Colonic mucosa (tissue), 4 donors: Measurements from ENCODE around the gene MOCS1. TPM values are rescaled to one million over a fixed set of nuclear protein-coding genes. Genes with fewer than 3 reads are reported as not detected.

Experiments
- DNase-seq: peaks from one replicate; pipeline ENCODE4 v3.0.0-alpha.2; 2020
- H3K27ac ChIP-seq: fragments of 200-600 bp; one replicate; pipeline ENCODE4 v1.8.0; 2021
- H3K27me3 ChIP-seq: fragments of 200-600 bp; one replicate; pipeline ENCODE4 v1.8.0; 2021
- H3K36me3 ChIP-seq: fragments of 200-600 bp; one replicate; pipeline ENCODE4 v1.8.0; 2021
- H3K4me1 ChIP-seq: fragments of 200-600 bp; one replicate; pipeline ENCODE4 v1.8.0; 2021; ENCODE audit warnings: mild to moderate bottlenecking
- H3K4me3 ChIP-seq: fragments of 200-600 bp; one replicate; pipeline ENCODE4 v1.8.0; 2021
- H3K9ac ChIP-seq, 2 donors: one replicate each; pipeline ENCODE4 v1.7.0; 2013; ENCODE audit warnings: control low read depth in 2 of 2, low read depth in 2 of 2, low read length in 2 of 2
- H3K9me3 ChIP-seq: fragments of 200-600 bp; one replicate; pipeline ENCODE4 v1.8.0; 2021
- intact Hi-C: fragments of 100-400 bp; cut with DNase I; formaldehyde crosslinking; loops from one replicate; pipeline ENCODE4 v1.14.1; 2022
- total RNA-seq, 2 donors: library from RNA; stranded (reverse); fragmentation: NEBNext Ultra II Directional in 1 of 2; extraction: Animal tissue kit (Norgen Biotek cat#: 25700) in 1 of 2; gene quantifications; one replicate each; pipeline ENCODE4 v1.2.1, GENCODE V29; 2021
- TF ChIP-seq, protein P1 (sequence below): fragments of 200-600 bp; IDR thresholded peaks from one replicate; pipeline ENCODE4 v1.8.0; 2022; ENCODE audit warnings: antibody characterized with exemption, mild to moderate bottlenecking
- donor health status: healthy.
- donor health status: DM: no; HTN: no; CAD: no.
- donor health status: DM: no; HTN: no; CAD: no.

Gene MOCS1
- total RNA-seq, 2 donors from 2014 or later: 9.6 to 15.7 TPM

DNA sequence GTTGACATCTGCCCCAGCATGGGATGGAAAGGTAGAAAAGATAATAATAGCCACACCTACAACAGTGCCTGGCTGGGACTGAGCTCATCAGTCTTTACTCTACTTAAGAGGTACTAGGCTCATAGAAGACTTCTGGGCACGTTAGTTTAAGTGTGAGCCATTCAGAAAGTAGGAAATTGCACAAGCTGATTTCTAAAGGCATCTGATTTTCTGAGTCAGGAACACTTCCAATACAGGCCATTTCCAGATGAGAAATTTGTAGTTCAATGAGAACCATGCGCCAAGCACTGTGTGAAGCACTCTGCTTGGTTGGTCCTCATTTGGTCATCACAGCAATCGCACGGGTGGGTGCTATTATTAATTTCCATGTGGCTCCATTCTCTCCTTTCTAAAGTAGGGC is 42.3 kb downstream of the MOCS1 start:
- TF ChIP-seq, protein P1, sequence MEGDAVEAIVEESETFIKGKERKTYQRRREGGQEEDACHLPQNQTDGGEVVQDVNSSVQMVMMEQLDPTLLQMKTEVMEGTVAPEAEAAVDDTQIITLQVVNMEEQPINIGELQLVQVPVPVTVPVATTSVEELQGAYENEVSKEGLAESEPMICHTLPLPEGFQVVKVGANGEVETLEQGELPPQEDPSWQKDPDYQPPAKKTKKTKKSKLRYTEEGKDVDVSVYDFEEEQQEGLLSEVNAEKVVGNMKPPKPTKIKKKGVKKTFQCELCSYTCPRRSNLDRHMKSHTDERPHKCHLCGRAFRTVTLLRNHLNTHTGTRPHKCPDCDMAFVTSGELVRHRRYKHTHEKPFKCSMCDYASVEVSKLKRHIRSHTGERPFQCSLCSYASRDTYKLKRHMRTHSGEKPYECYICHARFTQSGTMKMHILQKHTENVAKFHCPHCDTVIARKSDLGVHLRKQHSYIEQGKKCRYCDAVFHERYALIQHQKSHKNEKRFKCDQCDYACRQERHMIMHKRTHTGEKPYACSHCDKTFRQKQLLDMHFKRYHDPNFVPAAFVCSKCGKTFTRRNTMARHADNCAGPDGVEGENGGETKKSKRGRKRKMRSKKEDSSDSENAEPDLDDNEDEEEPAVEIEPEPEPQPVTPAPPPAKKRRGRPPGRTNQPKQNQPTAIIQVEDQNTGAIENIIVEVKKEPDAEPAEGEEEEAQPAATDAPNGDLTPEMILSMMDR: no peak
- Histone ChIP-seq H3K4me3 (no peak overlapping the region), H3K9ac (no peak overlapping the region), H3K27me3 (no peaks in the 10 kb centered on the region), H3K4me1 (no peaks in the 10 kb centered on the region), H3K9me3 (no peaks in the 10 kb centered on the region), H3K27ac (no peak overlapping the region), H3K36me3 (no peaks in the 10 kb centered on the region)
- DNase-seq: no peak
- intact Hi-C loops: loop anchor here (5.0 kb wide), 1 partner anchor 515 kb away; no protein-coding TSS in a partner anchor

- no peak for DNase-seq
- Histone ChIP-seq H3K9ac (no peak overlapping the region), H3K27ac (no peak overlapping the region), H3K4me3 (no peak overlapping the region), H3K36me3 (no peaks in the 10 kb centered on the region), H3K4me1 (no peaks in the 10 kb centered on the region), H3K27me3 (no peaks in the 10 kb centered on the region), H3K9me3 (no peaks in the 10 kb centered on the region)
- intact Hi-C loops: loop anchor here (5.0 kb wide), 1 partner anchor 514 kb away; no protein-coding TSS in a partner anchor
- TF ChIP-seq, protein P1: no peak
Observed at GRCh38 chr6:39891353-39891752, 42.9 kb downstream of the MOCS1 start.

DNA sequence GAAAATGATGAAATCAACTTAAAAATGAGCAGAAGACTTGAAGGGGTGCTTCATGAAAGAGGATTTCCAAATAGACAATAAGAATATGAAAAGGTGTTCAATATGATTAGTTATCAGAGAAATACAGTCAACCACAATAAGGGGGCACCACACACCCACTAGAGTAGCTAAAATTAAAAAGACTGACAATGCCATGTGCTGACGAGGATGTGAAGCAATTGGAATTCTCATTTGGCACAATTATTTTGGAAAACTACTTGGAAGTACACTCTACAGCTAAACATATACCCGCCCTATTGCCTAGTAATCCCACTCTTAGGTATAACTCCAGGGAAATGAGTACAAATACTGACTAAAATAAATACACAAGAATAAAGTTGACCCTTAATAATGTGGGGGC is 45.0 kb downstream of the MOCS1 start:
- H3K4me1 ChIP-seq: no peaks in the 10 kb centered on the region
- no peaks in the 10 kb centered on the region for H3K36me3 ChIP-seq
- no peak overlapping the region for H3K27ac ChIP-seq
- intact Hi-C loops: no loop called here
- no peak for DNase-seq
- H3K27me3 ChIP-seq: no peaks in the 10 kb centered on the region
- H3K4me3 ChIP-seq: no peak overlapping the region
- no peaks in the 10 kb centered on the region for H3K9me3 ChIP-seq
- no peak overlapping the region for H3K9ac ChIP-seq
- TF ChIP-seq, protein P1: no peak

DNA sequence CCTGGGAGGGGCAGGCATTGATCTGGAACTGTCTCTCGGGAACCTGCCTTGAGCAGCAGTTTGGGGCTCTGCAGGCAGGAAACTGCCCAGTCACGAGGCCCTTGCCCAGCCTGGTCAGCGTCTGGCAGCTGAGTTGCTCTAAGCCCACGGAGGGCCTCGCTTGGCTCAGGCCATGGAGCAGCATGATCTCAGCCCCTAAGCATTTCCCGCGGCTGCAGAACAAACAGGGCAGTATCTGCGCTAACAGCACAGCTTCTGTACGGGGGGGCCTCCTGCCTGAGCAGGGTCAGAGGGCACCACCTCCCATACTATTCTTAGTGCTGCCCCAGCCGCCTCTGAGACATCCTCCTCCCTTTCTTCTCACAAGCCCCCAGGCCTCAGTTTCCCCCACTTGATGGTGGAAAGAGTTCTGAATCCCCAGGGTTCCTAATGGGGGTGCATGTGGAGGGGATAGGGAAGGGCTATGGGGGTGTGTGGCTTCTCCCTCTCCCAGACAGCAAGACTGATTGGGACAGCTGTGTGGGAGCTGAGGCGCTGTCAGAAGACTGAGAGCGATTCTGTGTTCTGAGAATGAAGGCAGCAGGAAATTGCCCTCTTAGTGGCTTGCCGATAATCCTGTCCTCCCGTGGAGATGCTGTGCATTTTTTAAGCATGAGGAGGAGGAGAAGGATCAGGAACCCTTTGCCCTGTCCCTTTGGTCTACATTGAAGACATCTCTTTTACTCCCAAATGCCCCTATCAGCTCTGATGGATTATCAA is 46.4 kb downstream of the MOCS1 start:
- Histone ChIP-seq H3K4me3 (no peak overlapping the region), H3K27ac (peak overlapping the region; percentile 22), H3K4me1 (no peaks in the 10 kb centered on the region), H3K9ac (no peak overlapping the region), H3K27me3 (no peaks in the 10 kb centered on the region), H3K9me3 (no peaks in the 10 kb centered on the region), H3K36me3 (no peaks in the 10 kb centered on the region)
- DNase-seq: peak; percentile 34
- TF ChIP-seq, protein P1: no peak
- intact Hi-C loops: no loop called here

DNA sequence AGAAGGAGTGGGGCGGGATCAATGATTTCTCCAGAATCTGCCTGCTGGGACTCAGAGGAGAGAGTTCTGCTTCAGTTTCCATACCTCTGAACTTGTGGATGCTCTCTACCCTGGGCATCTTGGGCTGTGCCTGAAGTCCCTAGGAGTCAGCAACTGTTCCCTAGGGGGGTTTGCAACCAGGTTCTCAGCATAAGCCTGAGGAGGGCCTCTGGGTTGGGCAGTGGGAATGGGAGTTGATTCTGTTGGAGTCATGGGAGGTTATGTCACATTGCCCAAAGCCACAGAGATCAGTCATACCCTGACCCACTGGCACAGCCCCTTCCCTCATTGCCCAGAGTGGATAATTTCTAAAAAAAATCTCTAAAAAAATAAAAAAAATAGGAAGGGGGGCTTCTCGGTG is 47.4 kb downstream of the MOCS1 start:
- Histone ChIP-seq H3K36me3 (no peaks in the 10 kb centered on the region), H3K27ac (no peak overlapping the region), H3K9ac (peak overlapping the region in 1 of 2 donors; percentile 12), H3K4me1 (no peaks in the 10 kb centered on the region), H3K9me3 (no peaks in the 10 kb centered on the region), H3K27me3 (no peaks in the 10 kb centered on the region), H3K4me3 (no peak overlapping the region)
- no peak for DNase-seq
- TF ChIP-seq, protein P1: no peak
- intact Hi-C loops: no loop called here
